OCI-LY7 (cell line): Measurements from ENCODE around the gene MAPT. TPM values are rescaled to one million over a fixed set of nuclear protein-coding genes. Genes with fewer than 3 reads are reported as not detected.
"Not testable (repeated sequence)": the region's sequence is repeated elsewhere in the genome, so short reads cannot be mapped to it uniquely, and the experiment has no call there.

ENCODE experiments used
- BruUV-seq: library from RNA; stranded (reverse); fragments of 400-500 nt; replicated peaks from 2 replicates; lab custom pipeline; 2021; lab: Mats Ljungman, UMichigan
- CTCF ChIA-PET: fragments of 300-600 bp; sonication (Branson Sonifier 250); formaldehyde crosslinking; loops from one replicate; lab custom pipeline; 2022; ENCODE audit warnings: antibody characterized with exemption; ENCODE audit not compliant: unreplicated experiment; lab: Charles Lee
- POLR2A ChIA-PET: fragments of 300-600 bp; sonication (Branson Sonifier 250); formaldehyde crosslinking; loops from one replicate; lab custom pipeline; 2022; ENCODE audit warnings: antibody characterized with exemption; lab: Charles Lee
- DNase-seq: peaks from one replicate; pipeline ENCODE4 v3.0.0-alpha.2; 2015; ENCODE audit warnings: low spot score
- H2AFZ ChIP-seq: fragments of 200-600 bp; sonication (generic), shearing (Covaris generic); 2 replicates; pipeline ENCODE4 v1.6.1; 2014; ENCODE audit warnings: mild to moderate bottlenecking, antibody characterized with exemption, low read length, moderate library complexity
- H3K27ac ChIP-seq: fragments of 200-600 bp; sonication (generic); 2 replicates; pipeline ENCODE4 v1.5.1; 2014; ENCODE audit warnings: mixed run types, low read depth, mild to moderate bottlenecking, moderate library complexity, low read length, inconsistent platforms; ENCODE audit not compliant: poor library complexity, severe bottlenecking
- H3K36me3 ChIP-seq: fragments of 200-600 bp; sonication (generic); 2 replicates; pipeline ENCODE4 v1.6.1; 2014; ENCODE audit warnings: mild to moderate bottlenecking, antibody characterized with exemption, low read length, moderate library complexity, mixed read lengths; ENCODE audit not compliant: insufficient read depth
- H3K4me1 ChIP-seq: fragments of 200-600 bp; sonication (generic); 2 replicates; pipeline ENCODE4 v1.5.1; 2014; ENCODE audit warnings: mild to moderate bottlenecking, low read length; ENCODE audit not compliant: insufficient read depth, poor library complexity, severe bottlenecking
- H3K4me2 ChIP-seq: fragments of 200-600 bp; sonication (generic); 2 replicates; pipeline ENCODE4 v1.6.1; 2014; ENCODE audit warnings: mild to moderate bottlenecking, low read length
- H3K4me3 ChIP-seq: fragments of 200-600 bp; sonication (generic); 2 replicates; pipeline ENCODE4 v1.5.1; 2014; ENCODE audit warnings: mild to moderate bottlenecking, low read depth, low read length; ENCODE audit not compliant: poor library complexity, severe bottlenecking
- H3K79me2 ChIP-seq: fragments of 200-600 bp; sonication (generic); 2 replicates; pipeline ENCODE4 v1.6.1; 2016; ENCODE audit warnings: low read depth, mild to moderate bottlenecking, low read length, moderate library complexity, mixed read lengths; ENCODE audit not compliant: insufficient read depth
- H3K9me2 ChIP-seq: fragments of 200-600 bp; sonication (generic); 2 replicates; pipeline ENCODE4 v1.6.1; 2016; ENCODE audit warnings: mild to moderate bottlenecking, low read length, mixed read lengths; ENCODE audit not compliant: insufficient read depth
- H3K9me3 ChIP-seq: fragments of 200-600 bp; sonication (generic); 2 replicates; pipeline ENCODE4 v1.6.1; 2014; ENCODE audit warnings: mild to moderate bottlenecking, mixed run types, low read length, mixed read lengths
- H4K20me1 ChIP-seq: fragments of 200-600 bp; sonication (generic); 2 replicates; pipeline ENCODE4 v1.6.1; 2014; ENCODE audit warnings: mild to moderate bottlenecking, antibody characterized with exemption, low read length, moderate library complexity, mixed read lengths; ENCODE audit not compliant: insufficient read depth
- EZH2phosphoT487 ChIP-seq: fragments of 200-600 bp; sonication (generic); IDR thresholded peaks from 2 replicates; pipeline ENCODE4 v1.6.1; 2018; ENCODE audit warnings: low read depth, borderline replicate concordance, mild to moderate bottlenecking, mixed run types, antibody characterized with exemption, low read length, moderate library complexity, mixed read lengths
- intact Hi-C: fragments of 100-400 bp; cut with micrococcal nuclease; formaldehyde crosslinking; loops from one replicate; pipeline ENCODE4 v1.10.0; 2022; ENCODE audit not compliant: unreplicated experiment
- total RNA-seq, 2 experiments: library from RNA; depleted of rRNA in 1 of 2; stranded (reverse); fragments of >200 nt in 1 of 2; shearing (Covaris generic) in 1 of 2; gene quantifications; 2 replicates each; pipeline ENCODE4 v1.2.3, GENCODE V29; 2014 to 2022
- TF ChIP-seq, protein P1 (sequence below): fragments of 200-600 bp; sonication (generic); conservative IDR thresholded peaks from 2 replicates; pipeline ENCODE4 v1.5.1; 2014; ENCODE audit warnings: mild to moderate bottlenecking, antibody characterized with exemption, low read length, moderate library complexity, mixed read lengths

MAPT gene
- total RNA-seq, 2 experiments from 2014 or later: 0.44 TPM; not detected in 1

DNA sequence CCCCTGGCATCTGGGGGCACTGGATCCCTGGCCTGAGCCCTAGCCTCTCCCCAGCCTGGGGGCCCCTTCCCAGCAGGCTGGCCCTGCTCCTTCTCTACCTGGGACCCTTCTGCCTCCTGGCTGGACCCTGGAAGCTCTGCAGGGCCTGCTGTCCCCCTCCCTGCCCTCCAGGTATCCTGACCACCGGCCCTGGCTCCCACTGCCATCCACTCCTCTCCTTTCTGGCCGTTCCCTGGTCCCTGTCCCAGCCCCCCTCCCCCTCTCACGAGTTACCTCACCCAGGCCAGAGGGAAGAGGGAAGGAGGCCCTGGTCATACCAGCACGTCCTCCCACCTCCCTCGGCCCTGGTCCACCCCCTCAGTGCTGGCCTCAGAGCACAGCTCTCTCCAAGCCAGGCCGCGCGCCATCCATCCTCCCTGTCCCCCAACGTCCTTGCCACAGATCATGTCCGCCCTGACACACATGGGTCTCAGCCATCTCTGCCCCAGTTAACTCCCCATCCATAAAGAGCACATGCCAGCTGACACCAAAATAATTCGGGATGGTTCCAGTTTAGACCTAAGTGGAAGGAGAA is 118.2 kb downstream of the MAPT start:
- BruUV-seq: no TSS peak
- H3K4me2 ChIP-seq: no peak overlapping the region
- H3K4me3 ChIP-seq: no peak overlapping the region
- H3K4me1 ChIP-seq: no peaks in the 10 kb centered on the region
- CTCF ChIA-PET: no interaction called here
- H3K79me2 ChIP-seq: no peaks in the 10 kb centered on the region
- H4K20me1 ChIP-seq: no peaks in the 10 kb centered on the region
- intact Hi-C loops: no loop called here
- H3K9me3 ChIP-seq: no peaks in the 10 kb centered on the region
- H2AFZ ChIP-seq: no peak overlapping the region
- TF ChIP-seq EZH2phosphoT487: no peak
- TF ChIP-seq, protein P1, sequence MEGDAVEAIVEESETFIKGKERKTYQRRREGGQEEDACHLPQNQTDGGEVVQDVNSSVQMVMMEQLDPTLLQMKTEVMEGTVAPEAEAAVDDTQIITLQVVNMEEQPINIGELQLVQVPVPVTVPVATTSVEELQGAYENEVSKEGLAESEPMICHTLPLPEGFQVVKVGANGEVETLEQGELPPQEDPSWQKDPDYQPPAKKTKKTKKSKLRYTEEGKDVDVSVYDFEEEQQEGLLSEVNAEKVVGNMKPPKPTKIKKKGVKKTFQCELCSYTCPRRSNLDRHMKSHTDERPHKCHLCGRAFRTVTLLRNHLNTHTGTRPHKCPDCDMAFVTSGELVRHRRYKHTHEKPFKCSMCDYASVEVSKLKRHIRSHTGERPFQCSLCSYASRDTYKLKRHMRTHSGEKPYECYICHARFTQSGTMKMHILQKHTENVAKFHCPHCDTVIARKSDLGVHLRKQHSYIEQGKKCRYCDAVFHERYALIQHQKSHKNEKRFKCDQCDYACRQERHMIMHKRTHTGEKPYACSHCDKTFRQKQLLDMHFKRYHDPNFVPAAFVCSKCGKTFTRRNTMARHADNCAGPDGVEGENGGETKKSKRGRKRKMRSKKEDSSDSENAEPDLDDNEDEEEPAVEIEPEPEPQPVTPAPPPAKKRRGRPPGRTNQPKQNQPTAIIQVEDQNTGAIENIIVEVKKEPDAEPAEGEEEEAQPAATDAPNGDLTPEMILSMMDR: no peak
- POLR2A ChIA-PET: interaction anchor here (0.8 kb wide), 1 partner anchor 171 kb away, joined by 3 read pairs; no protein-coding TSS in a partner anchor
- no peak for DNase-seq
- no peak overlapping the region for H3K27ac ChIP-seq
- H3K36me3 ChIP-seq: no peaks in the 10 kb centered on the region
- no peaks in the 10 kb centered on the region for H3K9me2 ChIP-seq

DNA sequence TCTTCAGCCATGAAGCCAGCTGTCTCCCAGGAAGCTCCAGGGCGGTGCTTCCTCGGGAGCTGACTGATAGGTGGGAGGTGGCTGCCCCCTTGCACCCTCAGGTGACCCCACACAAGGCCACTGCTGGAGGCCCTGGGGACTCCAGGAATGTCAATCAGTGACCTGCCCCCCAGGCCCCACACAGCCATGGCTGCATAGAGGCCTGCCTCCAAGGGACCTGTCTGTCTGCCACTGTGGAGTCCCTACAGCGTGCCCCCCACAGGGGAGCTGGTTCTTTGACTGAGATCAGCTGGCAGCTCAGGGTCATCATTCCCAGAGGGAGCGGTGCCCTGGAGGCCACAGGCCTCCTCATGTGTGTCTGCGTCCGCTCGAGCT is 118.8 kb downstream of the MAPT start:
- ChIA-PET POLR2A (no interaction called here), CTCF (no interaction called here)
- H4K20me1 ChIP-seq: no peaks in the 10 kb centered on the region
- no peak overlapping the region for H3K4me3 ChIP-seq
- intact Hi-C loops: no loop called here
- H2AFZ ChIP-seq: no peak overlapping the region
- H3K79me2 ChIP-seq: no peaks in the 10 kb centered on the region
- H3K9me2 ChIP-seq: no peaks in the 10 kb centered on the region
- TF ChIP-seq, protein P1: no peak
- TF ChIP-seq EZH2phosphoT487: no peak
- BruUV-seq: no TSS peak
- H3K36me3 ChIP-seq: no peaks in the 10 kb centered on the region
- H3K4me2 ChIP-seq: no peak overlapping the region
- H3K27ac ChIP-seq: no peak overlapping the region
- DNase-seq: no peak
- no peaks in the 10 kb centered on the region for H3K9me3 ChIP-seq
- H3K4me1 ChIP-seq: no peaks in the 10 kb centered on the region

GRCh38 chr17:46013502-46014165 is 119.3 kb downstream of the MAPT start:
- H3K4me1 ChIP-seq: no peaks in the 10 kb centered on the region
- DNase-seq: no peak
- no TSS peak for BruUV-seq
- H3K9me2 ChIP-seq: no peaks in the 10 kb centered on the region
- H3K4me2 ChIP-seq: no peak overlapping the region
- no peaks in the 10 kb centered on the region for H4K20me1 ChIP-seq
- no peaks in the 10 kb centered on the region for H3K79me2 ChIP-seq
- H3K27ac ChIP-seq: no peak overlapping the region
- no peak overlapping the region for H2AFZ ChIP-seq
- no peaks in the 10 kb centered on the region for H3K9me3 ChIP-seq
- CTCF ChIA-PET: no interaction called here
- no peaks in the 10 kb centered on the region for H3K36me3 ChIP-seq
- intact Hi-C loops: no loop called here
- TF ChIP-seq, protein P1: no peak
- TF ChIP-seq EZH2phosphoT487: no peak
- no peak overlapping the region for H3K4me3 ChIP-seq
- POLR2A ChIA-PET: no interaction called here

DNA sequence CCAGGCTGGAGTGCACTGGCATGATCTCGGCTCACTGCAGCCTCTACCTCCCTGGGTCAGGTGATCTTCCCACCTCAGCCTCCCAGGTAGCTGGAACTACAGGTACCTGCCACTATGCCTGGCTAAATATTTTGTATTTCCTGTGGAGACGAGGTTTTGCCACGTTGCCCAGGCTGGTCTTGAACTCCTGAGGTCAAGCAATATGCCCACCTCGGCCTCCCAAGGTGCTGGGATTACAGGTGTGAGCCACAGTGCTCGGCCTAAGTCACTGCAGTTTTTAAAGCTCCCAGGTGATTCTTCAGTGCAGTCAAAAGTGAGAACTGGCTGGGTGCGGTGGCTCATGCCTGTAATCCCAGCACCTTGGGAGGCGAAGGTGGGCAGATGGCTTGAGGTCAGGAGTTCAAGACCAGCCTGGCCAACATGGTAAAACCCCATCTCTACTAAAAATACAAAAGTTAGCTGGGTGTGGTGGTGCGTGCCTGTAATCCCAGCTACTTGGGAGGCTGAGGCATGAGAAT is 125.1 kb downstream of the MAPT start:
- H3K79me2 ChIP-seq, H3K9me3 ChIP-seq, H3K4me1 ChIP-seq, POLR2A ChIA-PET, CTCF ChIA-PET, DNase-seq, H3K4me2 ChIP-seq, H3K27ac ChIP-seq, H3K4me3 ChIP-seq, intact Hi-C loops, BruUV-seq, H2AFZ ChIP-seq, H4K20me1 ChIP-seq, H3K9me2 ChIP-seq: not testable (repeated sequence)
- peaks cover 10% of the 10 kb centered on the region; the same call in 1 of the 2 replicates for H3K36me3 ChIP-seq
